GM20431 (cell line): Measurements from ENCODE around the gene GPR78.

Experiments
- in situ Hi-C: fragments of 300-500 bp; cut with MseI, MboI; formaldehyde crosslinking; loops from one replicate; pipeline ENCODE4 v1.15.0; 2020; ENCODE audit warnings: low sequenced_read_pairs; ENCODE audit not compliant: unreplicated experiment

Gene GPR78, protein sequence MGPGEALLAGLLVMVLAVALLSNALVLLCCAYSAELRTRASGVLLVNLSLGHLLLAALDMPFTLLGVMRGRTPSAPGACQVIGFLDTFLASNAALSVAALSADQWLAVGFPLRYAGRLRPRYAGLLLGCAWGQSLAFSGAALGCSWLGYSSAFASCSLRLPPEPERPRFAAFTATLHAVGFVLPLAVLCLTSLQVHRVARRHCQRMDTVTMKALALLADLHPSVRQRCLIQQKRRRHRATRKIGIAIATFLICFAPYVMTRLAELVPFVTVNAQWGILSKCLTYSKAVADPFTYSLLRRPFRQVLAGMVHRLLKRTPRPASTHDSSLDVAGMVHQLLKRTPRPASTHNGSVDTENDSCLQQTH

DNA sequence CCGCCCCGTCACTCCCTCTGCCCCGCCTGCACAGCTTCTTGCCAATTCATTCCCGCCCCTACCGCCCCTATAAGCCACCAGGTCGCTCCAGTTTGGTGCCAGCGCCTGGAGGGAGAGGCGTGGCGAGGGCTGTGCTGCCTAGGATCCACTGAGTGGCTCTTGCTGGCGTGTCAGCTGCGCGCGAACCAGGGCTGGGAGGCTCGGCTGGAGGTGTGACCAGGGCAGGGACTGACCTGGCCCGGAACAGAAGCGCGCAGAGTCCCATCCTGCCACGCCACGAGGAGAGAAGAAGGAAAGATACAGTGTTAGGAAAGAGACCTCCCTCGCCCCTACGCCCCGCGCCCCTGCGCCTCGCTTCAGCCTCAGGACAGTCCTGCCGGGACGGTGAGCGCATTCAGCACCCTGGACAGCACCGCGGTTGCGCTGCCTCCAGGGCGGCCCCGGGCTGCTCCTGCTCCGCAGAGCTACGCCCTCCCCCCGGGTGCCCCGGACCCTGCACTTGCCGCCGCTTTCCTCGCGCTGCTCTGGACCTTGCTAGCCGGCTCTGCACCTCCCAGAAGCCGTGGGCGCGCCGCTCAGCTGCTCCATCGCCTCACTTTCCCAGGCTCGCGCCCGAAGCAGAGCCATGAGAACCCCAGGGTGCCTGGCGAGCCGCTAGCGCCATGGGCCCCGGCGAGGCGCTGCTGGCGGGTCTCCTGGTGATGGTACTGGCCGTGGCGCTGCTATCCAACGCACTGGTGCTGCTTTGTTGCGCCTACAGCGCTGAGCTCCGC is at the start of gene GPR78:
GPR78 (plus strand) TSS at position 72 of the 773 bp plus-strand sequence; CDS start at position 663, 591 bp downstream.
- in situ Hi-C loops: loop anchor here (25.0 kb wide), 1 partner anchor 118 kb away; no protein-coding TSS in a partner anchor

GRCh38 chr4:8532245-8532781 is 47.9 kb upstream of the GPR78 start:
- in situ Hi-C loops: no loop called here

DNA sequence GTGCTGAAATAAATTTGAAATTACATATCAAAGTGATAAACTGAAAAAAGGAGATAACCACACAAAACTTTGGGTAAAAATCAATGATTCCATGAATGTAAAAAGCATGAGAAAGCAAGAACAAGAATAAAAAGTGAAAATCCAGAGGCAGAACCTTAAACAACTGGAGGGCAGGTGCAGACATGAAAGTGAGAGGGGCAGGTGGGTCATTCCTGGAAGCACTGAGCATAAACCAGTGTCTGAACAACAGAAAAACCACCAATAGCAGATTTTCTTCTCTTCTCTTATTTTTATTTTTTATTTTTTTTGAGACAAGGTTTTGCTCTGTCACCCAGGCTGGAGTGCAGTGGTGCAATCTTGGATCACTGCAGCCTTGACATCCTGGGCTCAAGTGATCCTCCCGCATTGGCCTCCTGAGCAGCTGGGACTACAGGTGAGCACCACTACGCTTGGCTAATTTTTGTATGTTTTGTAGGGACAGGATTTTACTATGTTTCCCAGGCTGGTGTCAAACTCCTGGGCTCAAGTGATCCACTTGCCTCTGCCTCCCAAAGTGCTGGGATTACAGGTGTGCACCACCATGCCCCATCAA is 46.8 kb upstream of the GPR78 start:
- in situ Hi-C loops: no loop called here

GRCh38 chr4:8534129-8534528 is 46.1 kb upstream of the GPR78 start:
- in situ Hi-C loops: no loop called here

DNA sequence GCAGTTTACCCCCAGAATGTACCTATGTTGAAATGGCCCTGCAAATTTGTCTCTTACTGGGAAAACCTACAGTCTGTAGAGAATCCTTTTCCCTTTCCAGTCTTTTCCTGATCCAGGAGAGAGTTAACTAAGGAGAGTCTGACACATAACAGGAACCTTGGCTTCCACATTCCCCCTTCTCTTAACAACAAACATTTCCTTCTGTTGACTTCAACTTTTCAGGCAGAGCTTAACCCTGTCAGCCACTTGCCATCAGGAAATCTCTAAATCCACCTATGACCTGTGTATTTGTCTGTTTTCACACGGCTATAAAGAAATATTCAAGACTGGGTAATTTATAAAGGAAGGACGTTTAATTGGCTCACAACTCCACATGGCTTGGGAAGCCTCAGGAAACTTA is 45.6 kb upstream of the GPR78 start:
- in situ Hi-C loops: no loop called here

DNA sequence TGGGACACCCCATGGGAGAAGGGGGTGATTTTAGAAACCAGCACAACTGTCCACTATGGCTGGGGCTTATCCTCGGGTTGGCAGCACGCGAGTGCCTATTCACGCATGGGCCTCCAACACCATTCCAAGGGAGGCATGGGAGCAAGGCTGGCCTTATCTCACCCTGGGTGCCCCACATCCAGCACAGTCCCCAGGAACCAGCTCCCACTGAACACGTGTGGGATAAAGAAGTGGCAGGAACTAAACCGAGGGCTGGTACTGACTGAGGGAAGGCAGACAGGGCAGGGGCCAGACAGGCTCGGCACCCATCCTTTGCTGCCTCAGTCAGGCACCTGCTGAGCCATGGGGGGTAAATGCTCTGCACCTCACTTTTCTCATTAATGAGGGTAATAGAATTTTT is 43.7 kb upstream of the GPR78 start:
- in situ Hi-C loops: no loop called here

GRCh38 chr4:8537041-8537461 is 43.1 kb upstream of the GPR78 start:
- in situ Hi-C loops: no loop called here

DNA sequence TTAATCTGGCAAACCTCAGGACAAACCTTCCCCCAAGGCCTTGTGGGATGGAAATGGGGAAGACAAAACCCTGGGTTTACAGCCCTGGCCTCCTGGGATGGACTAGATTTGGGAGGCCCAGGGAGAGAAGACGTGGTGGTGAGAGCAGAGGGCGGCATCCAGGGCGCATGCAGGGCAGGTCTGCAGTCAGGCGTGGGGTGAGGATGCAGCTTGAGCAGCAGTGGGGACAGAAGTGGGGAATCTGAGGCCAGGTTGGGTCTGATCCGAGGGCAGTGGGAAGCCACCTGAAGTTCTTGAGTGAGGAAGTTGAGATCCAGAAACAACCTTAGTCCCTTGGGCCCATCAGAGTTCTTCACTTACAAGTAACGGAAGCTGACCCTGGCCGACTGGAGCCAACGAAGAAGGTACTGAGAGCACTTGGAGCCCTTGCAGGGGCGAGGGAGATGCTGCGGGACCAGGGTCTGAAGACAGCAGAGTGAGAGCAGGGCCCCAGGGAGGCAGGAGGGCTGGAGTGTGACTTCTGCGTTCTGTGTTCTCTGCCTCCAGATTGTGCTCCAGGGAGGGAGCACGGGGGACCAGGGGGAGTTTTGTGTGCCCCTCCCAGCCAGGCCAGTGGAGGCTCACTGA is 42.0 kb upstream of the GPR78 start:
- in situ Hi-C loops: no loop called here

GRCh38 chr4:8538703-8539567 is 41.3 kb upstream of the GPR78 start:
- in situ Hi-C loops: no loop called here

DNA sequence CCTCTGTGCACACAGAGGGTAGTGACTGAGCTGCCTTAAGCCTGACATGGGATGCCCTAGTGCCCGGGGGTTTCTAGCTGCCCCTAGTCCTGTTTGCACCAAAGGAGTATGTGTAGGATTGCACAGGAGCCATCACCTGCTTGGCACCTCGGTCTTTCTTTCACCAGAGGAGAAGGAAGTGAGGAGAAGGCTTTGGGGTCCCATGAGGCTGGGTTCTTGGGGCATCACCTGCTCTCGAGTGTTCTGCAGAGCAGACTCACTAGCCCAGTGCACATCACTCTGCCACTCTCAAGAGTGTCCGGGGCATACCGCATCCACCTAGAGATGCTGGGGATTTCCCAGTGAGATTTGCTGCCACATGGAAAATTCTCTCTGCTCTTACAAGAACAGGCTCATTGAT is 40.5 kb upstream of the GPR78 start:
- in situ Hi-C loops: no loop called here

DNA sequence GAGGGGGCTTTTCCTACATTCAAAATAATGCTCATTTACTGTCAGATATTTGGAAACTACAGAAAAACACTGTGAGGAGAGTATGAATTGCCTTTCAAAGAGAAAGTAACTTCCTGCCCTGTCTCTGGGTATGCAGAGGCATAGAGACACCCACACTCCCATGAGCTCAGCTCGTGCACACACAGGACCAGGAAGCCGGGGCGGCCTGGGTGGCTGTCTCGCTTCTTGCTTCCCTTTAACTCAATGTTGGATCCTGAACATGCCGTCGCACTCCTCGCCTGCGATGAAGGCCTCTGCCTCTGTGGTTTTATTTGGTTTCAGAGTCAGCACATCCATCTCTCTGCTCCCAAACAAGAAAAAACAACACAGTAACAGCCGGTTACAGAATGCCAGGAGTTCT is 40.1 kb upstream of the GPR78 start:
- in situ Hi-C loops: no loop called here

DNA sequence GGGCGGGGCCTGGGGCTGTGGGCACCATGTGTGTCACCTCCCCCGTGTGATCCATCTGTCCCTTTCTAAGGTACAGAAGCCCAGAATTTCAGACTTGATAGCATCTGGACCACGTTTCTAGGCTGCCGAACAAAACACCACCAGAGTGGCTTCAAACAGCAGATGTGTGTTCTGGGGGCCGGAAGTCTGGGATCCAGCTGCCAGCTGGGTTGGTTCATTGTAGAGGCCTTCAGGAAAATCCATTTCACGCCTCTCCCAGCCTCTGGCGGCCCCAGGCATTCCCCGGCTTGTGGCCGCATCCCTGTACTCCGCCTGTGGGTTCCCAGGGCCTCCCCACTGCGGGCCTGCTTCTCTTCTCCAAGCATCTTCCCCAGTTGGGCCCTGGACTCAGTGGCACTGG is 39.6 kb upstream of the GPR78 start:
- in situ Hi-C loops: no loop called here

- in situ Hi-C loops: no loop called here
Observed at GRCh38 chr4:8540991-8541390, 39.2 kb upstream of the GPR78 start.

DNA sequence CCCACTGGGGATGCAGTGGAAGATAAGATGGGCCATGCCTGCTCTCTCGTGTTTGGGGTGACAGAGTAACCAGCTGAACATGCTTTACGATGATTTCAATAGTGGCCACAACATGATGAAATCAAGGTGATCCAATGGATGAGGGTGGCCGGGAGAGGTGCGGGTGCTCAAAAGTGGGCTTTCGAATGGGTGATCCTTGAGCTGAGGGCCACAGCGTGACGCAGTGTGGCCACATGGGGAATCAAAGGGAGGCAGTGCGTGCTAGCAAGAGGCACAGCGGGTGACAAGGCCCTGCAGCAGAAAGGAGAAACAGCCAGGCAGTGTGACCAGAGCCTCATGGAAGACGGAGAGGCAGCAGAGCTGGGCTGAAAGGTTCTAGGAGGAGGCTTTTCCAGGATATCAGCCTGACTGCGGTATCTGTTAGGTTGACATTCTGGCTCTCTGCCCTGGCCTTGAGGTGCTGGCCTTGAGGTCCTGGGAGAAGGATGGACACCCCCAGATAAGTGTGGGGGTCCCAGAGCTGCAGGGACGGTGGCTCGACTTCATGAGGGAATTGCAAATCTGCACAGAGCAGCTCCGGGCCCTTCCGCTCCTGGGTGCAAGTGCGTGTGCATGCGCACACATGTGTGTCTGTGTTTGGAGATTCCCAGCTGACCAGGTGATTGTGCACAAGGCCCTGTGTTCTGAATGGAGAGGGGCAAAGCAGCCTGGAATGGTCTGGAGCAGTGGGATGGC is 38.0 kb upstream of the GPR78 start:
- in situ Hi-C loops: no loop called here

DNA sequence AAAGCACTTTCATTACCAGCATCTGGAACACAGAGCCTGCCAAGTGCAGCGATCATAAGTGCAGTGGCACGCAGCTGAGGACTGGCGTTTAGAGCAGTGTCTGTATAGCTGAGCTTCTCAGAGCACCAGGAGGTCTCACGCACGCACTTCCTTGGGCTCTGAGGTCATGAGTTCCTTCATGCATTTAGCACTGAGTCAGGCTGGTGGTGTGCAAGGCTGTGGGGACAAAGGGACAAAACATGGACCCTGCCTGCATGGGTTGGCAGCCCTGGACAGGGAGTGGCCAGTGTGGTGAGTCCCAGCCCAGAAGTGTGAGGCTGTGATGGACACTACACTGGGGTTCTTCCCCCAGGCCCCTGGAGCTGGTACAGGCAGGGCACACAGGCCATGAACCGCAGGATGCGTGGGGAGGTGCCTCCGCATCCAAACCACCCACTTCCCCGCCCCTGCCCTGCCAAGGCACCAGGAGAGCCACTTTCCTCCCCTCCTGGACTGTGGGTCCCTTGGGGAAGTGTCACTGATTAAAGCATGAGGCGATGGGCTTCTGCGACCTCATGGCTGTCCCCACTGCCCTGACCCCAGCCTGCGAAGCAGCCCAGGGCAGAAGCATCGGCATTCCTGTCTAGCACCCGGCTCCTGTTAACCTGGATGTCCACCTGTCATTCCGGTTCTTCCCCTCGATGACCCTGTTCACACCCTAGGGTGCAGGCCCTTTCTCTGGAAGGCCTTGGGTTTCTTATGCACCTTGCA is 37.2 kb upstream of the GPR78 start:
- in situ Hi-C loops: no loop called here

GRCh38 chr4:8543623-8544022 is 36.6 kb upstream of the GPR78 start:
- in situ Hi-C loops: no loop called here

- in situ Hi-C loops: no loop called here
Observed at GRCh38 chr4:8544282-8544681, 35.9 kb upstream of the GPR78 start.
